D721Med (cell line): ENCODE measurements around the gene MGAT5B.
A peak's percentile ranks its signal among the peaks of the same experiment; 100 is the strongest.

Source experiments
- DNase-seq: peaks from one replicate; pipeline ENCODE4 v3.0.0; 2011; ENCODE audit warnings: low spot score; ENCODE audit not compliant: insufficient read length
- FAIRE-seq: peaks from 2 replicates; lab custom pipeline; 2011; peaks lifted over from hg19 to GRCh38; lab: Jason Lieb, UNC
- CTCF ChIP-seq: IDR thresholded peaks from 2 replicates; pipeline ENCODE4 v1.5.1; 2012; ENCODE audit warnings: mild to moderate bottlenecking, control low read depth; ENCODE audit not compliant: insufficient read depth; ENCODE audit errors: missing control alignments

The MGAT5B gene

GRCh38 chr17:76940295-76940694 lies 72.1 kb downstream of the MGAT5B start:
- no peak for TF ChIP-seq CTCF
- no peak for FAIRE-seq
- DNase-seq: no peak

- FAIRE-seq (no peak), DNase-seq (no peak)
- TF ChIP-seq CTCF: peak; percentile 25
Measured at GRCh38 chr17:76940738-76941350, 72.6 kb downstream of the MGAT5B start.

- FAIRE-seq (no peak), DNase-seq (no peak)
- TF ChIP-seq CTCF: no peak
Measured at GRCh38 chr17:76943202-76943601, 75.0 kb downstream of the MGAT5B start.

- no peak for FAIRE-seq
- peak; percentile 77 for DNase-seq
- TF ChIP-seq CTCF: no peak
Measured at GRCh38 chr17:76943781-76944213, 75.6 kb downstream of the MGAT5B start.

GRCh38 chr17:76944477-76944876 lies 76.3 kb downstream of the MGAT5B start:
- no peak for FAIRE-seq
- no peak for TF ChIP-seq CTCF
- no peak for DNase-seq

- TF ChIP-seq CTCF: no peak
- FAIRE-seq (no peak), DNase-seq (no peak)
Measured at GRCh38 chr17:76946111-76946771, 78.0 kb downstream of the MGAT5B start.

- FAIRE-seq (no peak), DNase-seq (no peak)
- TF ChIP-seq CTCF: no peak
Measured at GRCh38 chr17:76946772-76947135, 78.5 kb downstream of the MGAT5B start.
